IMR-90 (cell line): ENCODE data around the gene MINAR1.

Experiments
- CEBPB ChIP-seq: IDR thresholded peaks from 2 replicates; pipeline ENCODE4 v1.6.1; 2012; ENCODE audit warnings: low read depth, low read length, improper control_type of control experiment
- CTCF ChIP-seq: conservative IDR thresholded peaks from 2 replicates; pipeline ENCODE4 v1.5.1; 2012; ENCODE audit warnings: mild to moderate bottlenecking, low read depth, low read length, improper control_type of control experiment
- ELK1 ChIP-seq: fragments of 150-350 bp; IDR thresholded peaks from 2 replicates; pipeline ENCODE4 v1.6.1; 2016; ENCODE audit warnings: low read depth, mild to moderate bottlenecking, low read length, moderate library complexity, borderline replicate concordance
- MAFK ChIP-seq: IDR thresholded peaks from 2 replicates; pipeline ENCODE4 v1.6.1; 2012; ENCODE audit warnings: low read depth, low read length, improper control_type of control experiment
- MAZ ChIP-seq: IDR thresholded peaks from 2 replicates; pipeline ENCODE4 v1.6.1; 2012; ENCODE audit warnings: low read depth, mild to moderate bottlenecking, low read length, improper control_type of control experiment, moderate library complexity, borderline replicate concordance
- MXI1 ChIP-seq: IDR thresholded peaks from 2 replicates; pipeline ENCODE4 v1.6.1; 2012; ENCODE audit warnings: low read depth, mild to moderate bottlenecking, low read length, moderate library complexity, borderline replicate concordance
- NFE2L2 ChIP-seq: fragments of 150-350 bp; IDR thresholded peaks from 2 replicates; pipeline ENCODE4 v1.6.1; 2016; ENCODE audit warnings: low read depth, mild to moderate bottlenecking, low read length
- POLR2A ChIP-seq: IDR thresholded peaks from 2 replicates; pipeline ENCODE4 v1.6.1; 2012; ENCODE audit warnings: mild to moderate bottlenecking, low read depth, low read length
- RAD21 ChIP-seq: IDR thresholded peaks from 2 replicates; pipeline ENCODE4 v1.6.1; 2012; ENCODE audit warnings: low read length, improper control_type of control experiment
- RFX5 ChIP-seq: IDR thresholded peaks from 2 replicates; pipeline ENCODE4 v1.8.0; 2012; ENCODE audit warnings: low read depth, mild to moderate bottlenecking, low read length, moderate library complexity
- SMC3 ChIP-seq: fragments of 150-350 bp; IDR thresholded peaks from 2 replicates; pipeline ENCODE4 v1.6.1; 2016; ENCODE audit warnings: low read depth, mild to moderate bottlenecking, antibody characterized with exemption, low read length, moderate library complexity
- USF2 ChIP-seq: fragments of 150-350 bp; IDR thresholded peaks from 2 replicates; pipeline ENCODE4 v1.6.1; 2017; ENCODE audit warnings: mild to moderate bottlenecking, antibody characterized with exemption, low read length, low read depth

GRCh38 chr15:79412429-79412828, 19.7 kb upstream of the MINAR1 start:
- TF ChIP-seq CTCF (no peak), POLR2A (no peak), MAFK (no peak), RAD21 (no peak), ELK1 (no peak), MXI1 (no peak), MAZ (no peak), NFE2L2 (no peak), USF2 (no peak), RFX5 (no peak), SMC3 (no peak), CEBPB (no peak)
